Activated CD8-positive, alpha-beta memory T cell treated with anti-CD3 and anti-CD28 coated beads, Interleukin-2, amount 50 U/mL, for 24 hours (primary cell): Measurements from ENCODE around the gene GRIK4.

ENCODE experiments used
- DNase-seq: peaks from one replicate; pipeline ENCODE4 v3.0.0-alpha.2; 2020; ENCODE audit errors: extremely low read depth

The GRIK4 gene

GRCh38 chr11:120547811-120548681, 36.5 kb downstream of the GRIK4 start:
- DNase-seq, result no peak

- no peak for DNase-seq
Observed at GRCh38 chr11:120548682-120549209, 37.2 kb downstream of the GRIK4 start.

GRCh38 chr11:120549346-120549745, 37.8 kb downstream of the GRIK4 start:
- no peak for DNase-seq

GRCh38 chr11:120550007-120550406, 38.5 kb downstream of the GRIK4 start:
- DNase-seq, result no peak

GRCh38 chr11:120551191-120551590, 39.6 kb downstream of the GRIK4 start:
- no peak for DNase-seq

GRCh38 chr11:120554766-120555432, 43.4 kb downstream of the GRIK4 start:
- DNase-seq, result no peak

GRCh38 chr11:120555433-120555773, 43.9 kb downstream of the GRIK4 start:
- DNase-seq, result no peak

- no peak for DNase-seq
Observed at GRCh38 chr11:120556797-120557196, 45.2 kb downstream of the GRIK4 start.

- DNase-seq, result no peak
Observed at GRCh38 chr11:120558744-120559431, 47.3 kb downstream of the GRIK4 start.

GRCh38 chr11:120561286-120561685, 49.7 kb downstream of the GRIK4 start:
- DNase-seq, result no peak

GRCh38 chr11:120562806-120563425, 51.4 kb downstream of the GRIK4 start:
- no peak for DNase-seq

- no peak for DNase-seq
Observed at GRCh38 chr11:120563703-120564572, 52.4 kb downstream of the GRIK4 start.

GRCh38 chr11:120564573-120565311, 53.2 kb downstream of the GRIK4 start:
- DNase-seq, result no peak

- DNase-seq, result no peak
Observed at GRCh38 chr11:120565466-120566155, 54.1 kb downstream of the GRIK4 start.

GRCh38 chr11:120566176-120566575, 54.6 kb downstream of the GRIK4 start:
- no peak for DNase-seq

GRCh38 chr11:120568572-120569307, 57.2 kb downstream of the GRIK4 start:
- DNase-seq, result no peak

- no peak for DNase-seq
Observed at GRCh38 chr11:120569861-120570260, 58.3 kb downstream of the GRIK4 start.

- no peak for DNase-seq
Observed at GRCh38 chr11:120571476-120571875, 59.9 kb downstream of the GRIK4 start.

- DNase-seq, result no peak
Observed at GRCh38 chr11:120573756-120574354, 62.3 kb downstream of the GRIK4 start.
